ENCODE results near the gene OBSL1. TPM values are rescaled to one million over a fixed set of nuclear protein-coding genes. Genes with fewer than 3 reads are reported as not detected.

The OBSL1 gene
- polyA plus RNA-seq, 3 donors: 0.09 TPM; not detected in 2

DNA sequence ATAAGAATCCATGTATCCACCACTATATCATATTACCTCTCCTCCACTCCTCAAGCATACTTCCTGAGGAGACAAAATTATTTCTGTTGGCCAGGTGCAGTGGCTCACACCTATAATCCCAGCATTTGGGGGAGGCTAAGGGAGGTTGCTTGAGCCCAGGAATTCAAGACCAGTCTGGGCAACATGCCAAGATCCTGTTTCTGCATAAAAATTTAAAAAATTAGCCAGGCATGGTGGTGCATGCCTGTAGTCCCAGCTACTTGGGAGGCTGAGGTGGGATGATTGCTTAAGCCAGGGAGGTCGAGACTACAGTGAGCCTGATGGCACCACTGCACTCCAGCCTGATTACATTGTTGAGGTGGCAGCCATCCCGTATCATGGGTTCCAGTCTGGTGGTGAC lies 10.0 kb upstream of the OBSL1 start:
- H3K36me3 Mint-ChIP-seq: no peaks in the 10 kb centered on the region
- Histone ChIP-seq H3K4me3 (replicated peaks in 1 of 3; ENCODE audit: low read depth in 2 of 3, low read length in 3 of 3) (no peak overlapping the region), H3K4me1 (ENCODE audit: control insufficient read depth in 1 of 2, insufficient read depth in 2 of 2, low read length in 2 of 2) (peaks cover 8 to 11% of the 10 kb centered on the region in 2 donors), H3K27me3 (ENCODE audit: control insufficient read depth in 2 of 2, insufficient read depth in 2 of 2, low read length in 2 of 2) (peaks cover 0 to 8% of the 10 kb centered on the region in 2 donors), H3K9me3 (replicated peaks in 1 of 2; ENCODE audit: control insufficient read depth in 1 of 2, insufficient read depth in 1 of 2, low read length in 2 of 2) (no peaks in the 10 kb centered on the region), H4K20me1 (ENCODE audit: insufficient read depth, low read length) (no peaks in the 10 kb centered on the region), H3K9ac (ENCODE audit: insufficient read depth, low read length, poor library complexity, severe bottlenecking) (no peak overlapping the region), H2AFZ (ENCODE audit: insufficient read depth, low read depth, low read length, poor library complexity, severe bottlenecking) (no peak overlapping the region), H3K27ac (ENCODE audit: low read depth in 1 of 2, low read length in 2 of 2) (no peak overlapping the region), H3K4me2 (replicated peaks; ENCODE audit: extremely low read depth, low read length, poor library complexity, severe bottlenecking) (no peak overlapping the region), H3K36me3 (replicated peaks in 1 of 2; ENCODE audit: control insufficient read depth in 1 of 2, insufficient read depth in 2 of 2, low read length in 2 of 2) (no peaks in the 10 kb centered on the region), H3K79me2 (ENCODE audit: insufficient read depth, low read length) (no peaks in the 10 kb centered on the region)
- peaks cover 0 to 5% (median 0%) of the 10 kb centered on the region in 7 donors for H3K9me3 Mint-ChIP-seq
- H3K27me3 Mint-ChIP-seq (ENCODE audit: low read depth in 3 of 3): peaks cover 4 to 8% (median 8%) of the 10 kb centered on the region in 3 donors
- H3K27ac Mint-ChIP-seq: peak overlapping the region in 1 of 7 donors; percentile 16
- DNase-seq: no peak
- 63% methylated on average over 1 of the region's 2 CpGs for WGBS (ENCODE audit: insufficient coverage)
- H3K4me3 Mint-ChIP-seq: no peak overlapping the region
- H3K4me1 Mint-ChIP-seq: peaks cover 12% of the 10 kb centered on the region
- TF ChIP-seq, protein P1, sequence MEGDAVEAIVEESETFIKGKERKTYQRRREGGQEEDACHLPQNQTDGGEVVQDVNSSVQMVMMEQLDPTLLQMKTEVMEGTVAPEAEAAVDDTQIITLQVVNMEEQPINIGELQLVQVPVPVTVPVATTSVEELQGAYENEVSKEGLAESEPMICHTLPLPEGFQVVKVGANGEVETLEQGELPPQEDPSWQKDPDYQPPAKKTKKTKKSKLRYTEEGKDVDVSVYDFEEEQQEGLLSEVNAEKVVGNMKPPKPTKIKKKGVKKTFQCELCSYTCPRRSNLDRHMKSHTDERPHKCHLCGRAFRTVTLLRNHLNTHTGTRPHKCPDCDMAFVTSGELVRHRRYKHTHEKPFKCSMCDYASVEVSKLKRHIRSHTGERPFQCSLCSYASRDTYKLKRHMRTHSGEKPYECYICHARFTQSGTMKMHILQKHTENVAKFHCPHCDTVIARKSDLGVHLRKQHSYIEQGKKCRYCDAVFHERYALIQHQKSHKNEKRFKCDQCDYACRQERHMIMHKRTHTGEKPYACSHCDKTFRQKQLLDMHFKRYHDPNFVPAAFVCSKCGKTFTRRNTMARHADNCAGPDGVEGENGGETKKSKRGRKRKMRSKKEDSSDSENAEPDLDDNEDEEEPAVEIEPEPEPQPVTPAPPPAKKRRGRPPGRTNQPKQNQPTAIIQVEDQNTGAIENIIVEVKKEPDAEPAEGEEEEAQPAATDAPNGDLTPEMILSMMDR (IDR thresholded peaks at IDR 0.05): no peak
- intact Hi-C loops (cut with micrococcal nuclease): no loop called here

DNA sequence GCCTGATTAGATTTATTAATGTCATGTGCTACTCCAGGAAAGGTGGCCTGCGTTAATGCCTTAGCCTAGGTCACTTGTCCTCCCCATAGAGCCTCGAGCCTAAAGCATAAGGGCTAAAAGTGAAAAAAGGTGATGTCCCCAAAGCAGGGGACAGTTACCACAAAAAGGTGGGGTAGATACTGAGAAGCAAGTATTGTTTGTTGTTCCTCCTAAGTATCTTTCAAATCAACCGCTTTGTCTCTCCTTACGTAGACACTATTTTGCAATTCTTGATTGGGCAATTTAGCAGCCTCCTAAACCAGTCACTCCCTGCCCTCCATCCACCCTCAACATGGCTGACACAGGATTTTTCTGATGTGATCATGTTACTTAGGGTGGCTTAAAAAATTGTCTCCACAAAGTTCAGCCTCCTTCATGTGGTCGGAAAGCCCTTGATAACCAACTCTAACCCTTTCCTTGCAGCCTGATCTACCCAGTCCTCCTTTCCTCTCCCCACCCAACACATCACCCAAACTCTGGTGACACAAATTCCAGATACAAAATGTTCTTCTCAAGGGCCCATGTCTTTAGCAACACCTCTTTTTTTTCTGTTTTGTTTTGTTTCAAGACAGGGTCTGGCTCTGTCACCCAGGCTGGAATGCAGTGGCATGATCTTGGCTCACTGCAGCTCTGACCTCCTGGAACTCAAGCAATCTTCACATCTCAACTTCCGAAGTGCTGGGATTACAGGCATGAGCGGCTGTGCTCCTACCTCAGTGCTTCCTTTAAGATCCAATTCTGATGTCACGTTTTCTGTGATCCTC lies 7.7 kb upstream of the OBSL1 start:
- Histone ChIP-seq H3K9ac (ENCODE audit: insufficient read depth, low read length, poor library complexity, severe bottlenecking) (no peak overlapping the region), H3K4me3 (replicated peaks in 1 of 3; ENCODE audit: low read depth in 2 of 3, low read length in 3 of 3) (no peak overlapping the region), H3K27me3 (ENCODE audit: control insufficient read depth in 2 of 2, insufficient read depth in 2 of 2, low read length in 2 of 2) (peaks cover 0 to 3% of the 10 kb centered on the region in 2 donors), H3K36me3 (replicated peaks in 1 of 2; ENCODE audit: control insufficient read depth in 1 of 2, insufficient read depth in 2 of 2, low read length in 2 of 2) (no peaks in the 10 kb centered on the region), H3K4me1 (ENCODE audit: control insufficient read depth in 1 of 2, insufficient read depth in 2 of 2, low read length in 2 of 2) (peaks cover 8 to 11% of the 10 kb centered on the region in 2 donors), H3K79me2 (ENCODE audit: insufficient read depth, low read length) (no peaks in the 10 kb centered on the region), H3K4me2 (replicated peaks; ENCODE audit: extremely low read depth, low read length, poor library complexity, severe bottlenecking) (no peak overlapping the region), H3K9me3 (replicated peaks in 1 of 2; ENCODE audit: control insufficient read depth in 1 of 2, insufficient read depth in 1 of 2, low read length in 2 of 2) (no peaks in the 10 kb centered on the region), H3K27ac (ENCODE audit: low read depth in 1 of 2, low read length in 2 of 2) (no peak overlapping the region), H2AFZ (ENCODE audit: insufficient read depth, low read depth, low read length, poor library complexity, severe bottlenecking) (peak overlapping the region; percentile 56), H4K20me1 (ENCODE audit: insufficient read depth, low read length) (no peaks in the 10 kb centered on the region)
- DNase-seq: peak; percentile 64 to 79 (median 76)
- TF ChIP-seq, protein P1 (IDR thresholded peaks at IDR 0.05): no peak
- Mint-ChIP-seq H3K9me3 (peaks cover 0 to 5% (median 0%) of the 10 kb centered on the region in 7 donors), H3K4me1 (peaks cover 16% of the 10 kb centered on the region), H3K27me3 (ENCODE audit: low read depth in 3 of 3) (peaks cover 6 to 8% (median 7%) of the 10 kb centered on the region in 3 donors), H3K4me3 (no peak overlapping the region), H3K36me3 (no peaks in the 10 kb centered on the region), H3K27ac (peak overlapping the region in 6 of 7 donors; percentile 16 to 63 (median 28))
- intact Hi-C loops (cut with micrococcal nuclease): no loop called here
- 96% methylated on average over 3 of the region's 8 CpGs for WGBS (ENCODE audit: insufficient coverage)

Measured in CD14-positive monocyte (primary cell).